NCI-H1092 treated with DMSO at 0.1 percent for 48 hours (cell line): ENCODE results near the gene ARHGAP19.

Experiments used
- DNase-seq: peaks from one replicate; lab custom pipeline; 2025; lab: John Stamatoyannopoulos, UW

The ARHGAP19 gene, protein sequence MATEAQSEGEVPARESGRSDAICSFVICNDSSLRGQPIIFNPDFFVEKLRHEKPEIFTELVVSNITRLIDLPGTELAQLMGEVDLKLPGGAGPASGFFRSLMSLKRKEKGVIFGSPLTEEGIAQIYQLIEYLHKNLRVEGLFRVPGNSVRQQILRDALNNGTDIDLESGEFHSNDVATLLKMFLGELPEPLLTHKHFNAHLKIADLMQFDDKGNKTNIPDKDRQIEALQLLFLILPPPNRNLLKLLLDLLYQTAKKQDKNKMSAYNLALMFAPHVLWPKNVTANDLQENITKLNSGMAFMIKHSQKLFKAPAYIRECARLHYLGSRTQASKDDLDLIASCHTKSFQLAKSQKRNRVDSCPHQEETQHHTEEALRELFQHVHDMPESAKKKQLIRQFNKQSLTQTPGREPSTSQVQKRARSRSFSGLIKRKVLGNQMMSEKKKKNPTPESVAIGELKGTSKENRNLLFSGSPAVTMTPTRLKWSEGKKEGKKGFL

DNA sequence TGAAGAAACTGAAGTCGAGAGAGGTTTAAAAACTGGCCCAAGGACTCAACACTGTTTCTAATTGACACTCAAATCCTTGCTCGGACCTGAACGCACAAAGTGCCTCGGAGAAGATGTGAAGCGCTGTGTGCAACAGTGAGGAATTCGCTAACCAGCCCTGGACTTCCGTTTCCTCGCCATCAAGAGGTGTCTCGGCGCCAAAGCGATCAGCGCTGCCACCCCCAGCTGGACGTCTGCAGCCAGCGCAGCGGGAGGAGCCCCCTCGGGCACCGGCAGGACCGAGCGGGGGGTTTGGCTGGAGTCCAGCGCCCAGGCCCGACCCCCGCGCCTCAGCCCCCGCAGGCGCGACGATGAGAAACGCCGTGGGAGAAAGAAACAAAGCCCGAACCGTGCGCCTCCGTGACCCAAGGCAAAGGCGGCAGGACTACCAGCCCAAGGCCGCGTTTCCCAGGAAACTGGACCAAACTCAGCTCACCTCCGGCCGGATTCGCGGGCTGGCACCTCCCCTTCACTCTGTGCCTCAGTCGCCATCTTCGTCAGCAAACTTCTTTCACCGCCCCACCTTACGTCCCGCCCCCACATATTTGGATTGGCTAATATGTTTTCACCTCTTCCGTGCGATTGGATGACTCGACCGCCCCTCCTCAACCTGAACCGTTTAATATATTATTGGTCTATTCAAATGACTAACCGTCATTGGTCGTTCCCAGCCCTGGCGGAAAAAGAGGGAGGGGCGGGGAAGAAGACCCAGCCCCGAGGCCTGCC, at the start of gene ARHGAP19:
ARHGAP19 (minus strand) TSS at position 541 of the 765 bp plus-strand sequence; CDS start at position 531, 10 bp downstream.
- peak; percentile 97 for DNase-seq

DNA sequence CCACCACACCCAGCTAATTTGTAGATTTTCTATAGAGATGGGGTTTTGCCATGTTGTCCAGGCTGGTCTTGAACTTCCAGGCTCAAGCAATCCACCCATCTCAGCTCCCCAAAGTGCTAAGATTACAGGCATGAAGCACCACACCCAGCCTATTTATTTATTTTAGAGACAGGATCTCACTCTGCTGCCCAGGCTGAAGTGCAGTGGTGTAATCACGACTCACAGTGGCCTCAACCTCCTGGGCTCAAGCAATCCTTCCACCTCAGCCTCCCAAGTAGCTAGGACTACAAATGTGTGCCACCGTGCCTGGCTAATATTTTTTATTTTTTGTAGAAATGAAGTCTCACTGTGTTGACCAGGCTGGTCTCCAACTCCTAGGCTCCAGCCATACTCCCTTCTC, 49.0 kb upstream of the ARHGAP19 start:
- DNase-seq, result no peak

GRCh38 chr10:97338041-97338440, 45.6 kb upstream of the ARHGAP19 start:
- DNase-seq, result no peak

- no peak for DNase-seq
Observed at GRCh38 chr10:97336942-97337831, 44.8 kb upstream of the ARHGAP19 start.

DNA sequence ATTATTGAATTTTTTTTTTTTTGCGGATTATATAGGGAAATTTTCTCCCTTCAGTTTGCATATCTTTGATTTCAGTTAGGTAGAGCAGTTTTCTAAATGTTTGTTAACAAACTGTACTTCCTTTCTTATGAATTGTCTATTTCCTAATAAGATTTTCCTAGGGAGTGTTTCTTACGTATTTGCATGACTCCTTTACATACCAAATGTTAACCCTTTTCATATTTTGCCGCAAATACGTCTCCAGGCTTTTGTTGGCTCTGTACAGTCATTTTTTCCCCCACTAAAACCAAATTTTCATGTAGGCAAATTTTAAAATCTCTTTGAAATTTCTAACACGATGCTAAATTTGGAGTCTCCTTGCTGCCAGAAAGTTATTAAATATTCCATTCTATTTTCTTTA, 44.0 kb upstream of the ARHGAP19 start:
- no peak for DNase-seq

DNA sequence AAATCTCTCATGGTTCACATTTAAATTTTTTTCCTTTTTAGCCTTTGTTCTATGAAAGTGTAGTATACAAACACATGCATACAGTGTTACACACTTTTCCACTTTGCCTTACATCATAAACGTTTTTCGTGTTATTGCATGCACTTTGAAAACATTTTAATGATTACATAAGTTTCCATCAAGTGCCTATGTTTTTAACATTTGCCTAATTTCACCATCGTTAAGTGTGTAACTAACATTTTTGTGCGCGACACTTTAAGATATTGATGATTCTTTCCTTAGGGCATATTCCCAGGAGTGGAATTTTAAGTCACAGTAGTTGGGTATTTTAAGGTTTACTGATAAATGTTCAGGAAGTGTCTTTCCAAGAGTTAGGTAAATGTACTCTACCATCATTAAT, 43.6 kb upstream of the ARHGAP19 start:
- DNase-seq, result no peak

GRCh38 chr10:97335188-97335619, 42.8 kb upstream of the ARHGAP19 start:
- DNase-seq, result no peak

DNA sequence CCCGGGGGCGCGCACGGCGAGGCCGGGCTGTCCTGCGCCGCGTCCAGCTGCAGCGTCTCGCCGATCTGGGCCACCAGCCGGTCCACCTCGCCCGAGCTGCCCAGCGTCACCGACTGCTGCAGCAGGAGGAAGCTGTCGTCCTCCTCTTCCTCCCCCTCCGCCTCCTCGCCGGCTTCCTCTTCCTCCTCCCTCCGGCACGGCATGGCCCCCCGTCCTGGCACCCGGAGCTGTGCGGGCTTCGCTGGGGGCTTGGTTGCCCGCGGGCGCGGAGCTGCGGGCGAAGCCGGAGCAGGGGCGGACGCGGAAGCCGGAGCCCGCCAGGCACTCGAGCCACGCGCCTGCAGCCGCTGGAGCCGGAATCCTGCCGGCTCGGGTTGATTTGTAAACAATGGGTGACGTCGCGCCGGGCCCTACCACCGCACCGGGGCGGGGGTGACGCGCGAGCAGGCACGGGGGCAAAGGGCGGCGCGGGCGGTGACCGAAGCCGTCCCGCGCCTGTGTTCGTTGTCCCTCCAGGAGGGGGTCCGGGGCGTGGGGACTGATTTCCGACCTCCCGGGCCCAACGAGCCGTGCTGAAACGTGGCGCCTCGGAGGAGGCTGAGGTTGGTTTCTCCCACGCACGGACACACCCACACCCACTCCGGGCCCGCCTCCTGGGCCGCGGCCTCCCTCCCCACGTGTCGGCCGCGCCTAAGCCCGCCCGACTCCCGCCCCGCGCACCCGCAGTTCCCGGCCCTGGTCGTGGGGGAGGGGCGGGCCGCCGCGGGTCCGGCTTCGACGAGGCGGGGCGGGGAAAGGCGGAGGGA, 42.1 kb upstream of the ARHGAP19 start, which contains the start of gene FRAT2:
FRAT2 (minus strand) TSS at position 360 of the 806 bp plus-strand sequence; CDS start at position 203, 157 bp downstream.
- peak; percentile 72 for DNase-seq

- no peak for DNase-seq
Observed at GRCh38 chr10:97333601-97334369, 41.3 kb upstream of the ARHGAP19 start.

- DNase-seq, result no peak
Observed at GRCh38 chr10:97333351-97333600, 40.8 kb upstream of the ARHGAP19 start.

DNA sequence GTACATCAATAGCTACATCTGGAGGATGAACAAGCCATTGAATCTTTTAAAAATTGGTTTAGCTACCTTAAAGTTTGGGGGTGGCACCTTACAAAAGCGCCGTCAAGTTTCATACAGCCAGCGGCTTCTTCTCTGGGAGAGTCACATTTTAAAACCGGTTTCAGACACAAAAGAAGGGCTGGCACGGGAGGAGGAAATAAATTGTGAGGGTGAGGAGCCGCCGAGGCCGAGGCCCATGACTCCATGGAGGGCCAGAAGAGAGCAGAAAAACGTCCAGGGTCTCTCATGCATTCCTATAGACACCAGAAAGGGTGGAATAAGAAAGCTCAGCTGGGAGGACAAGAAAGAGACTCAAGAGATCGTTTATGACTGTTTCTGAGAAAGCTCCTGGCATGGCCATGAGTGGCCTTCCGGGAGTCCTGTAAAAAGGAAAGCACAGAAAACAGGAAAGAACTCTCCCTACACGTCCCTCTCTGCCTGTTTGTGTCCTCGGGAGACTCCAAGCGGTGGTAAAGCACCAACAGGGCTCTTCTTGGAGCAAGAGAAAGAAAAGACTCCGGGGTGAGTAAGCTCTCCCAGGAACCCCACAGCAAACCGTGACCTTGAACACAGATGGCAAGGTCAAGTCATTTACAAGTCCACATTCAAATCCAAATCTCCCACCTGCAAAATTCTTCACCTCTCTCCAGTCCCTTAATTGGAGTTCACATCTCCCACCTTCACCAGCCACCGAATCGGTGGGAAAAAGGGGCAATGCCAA, 40.3 kb upstream of the ARHGAP19 start:
- no peak for DNase-seq

GRCh38 chr10:97331153-97331703, 38.8 kb upstream of the ARHGAP19 start:
- DNase-seq, result no peak

GRCh38 chr10:97329766-97330165, 37.3 kb upstream of the ARHGAP19 start:
- DNase-seq, result no peak

DNA sequence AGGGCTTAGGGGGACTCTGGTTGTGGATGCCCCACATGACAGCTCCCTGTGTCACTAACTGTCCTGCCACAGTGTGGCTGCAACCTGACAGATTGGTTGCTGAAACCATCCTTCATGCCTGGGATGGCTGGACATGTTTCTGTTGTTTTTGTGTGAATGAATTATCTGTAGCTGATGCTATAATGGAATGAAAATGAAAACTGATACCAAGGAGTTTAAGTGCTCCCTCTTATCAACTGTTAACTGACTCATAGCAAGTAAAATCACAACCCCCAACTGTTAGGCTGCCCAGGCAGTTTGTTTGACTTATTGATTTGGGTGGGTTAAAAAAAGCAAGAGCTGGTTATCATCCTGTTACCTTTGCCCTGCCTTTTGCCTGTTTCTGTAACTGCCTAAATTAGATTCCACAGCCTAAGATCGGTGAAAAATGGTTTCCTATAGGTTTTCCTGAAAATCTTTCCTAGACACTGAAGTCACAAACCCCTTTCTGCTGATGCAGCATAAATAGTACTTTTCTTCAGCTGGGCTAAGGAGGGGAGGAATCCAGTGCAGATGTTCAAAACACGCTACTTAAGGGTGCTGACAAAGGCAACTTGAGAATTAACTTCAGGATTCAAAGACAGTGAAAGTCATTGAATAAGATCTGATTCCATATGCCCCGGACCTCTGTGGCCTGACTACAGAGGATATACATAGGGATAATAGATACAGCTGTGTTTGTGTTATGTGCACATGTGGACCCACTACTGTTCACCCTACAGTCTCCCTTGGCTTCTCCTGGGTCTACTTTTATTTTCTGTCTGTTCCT, 36.4 kb upstream of the ARHGAP19 start:
- no peak for DNase-seq

- DNase-seq, result peak; percentile 31
Observed at GRCh38 chr10:97327348-97328294, 35.2 kb upstream of the ARHGAP19 start.

- no peak for DNase-seq
Observed at GRCh38 chr10:97325754-97326153, 33.3 kb upstream of the ARHGAP19 start.

DNA sequence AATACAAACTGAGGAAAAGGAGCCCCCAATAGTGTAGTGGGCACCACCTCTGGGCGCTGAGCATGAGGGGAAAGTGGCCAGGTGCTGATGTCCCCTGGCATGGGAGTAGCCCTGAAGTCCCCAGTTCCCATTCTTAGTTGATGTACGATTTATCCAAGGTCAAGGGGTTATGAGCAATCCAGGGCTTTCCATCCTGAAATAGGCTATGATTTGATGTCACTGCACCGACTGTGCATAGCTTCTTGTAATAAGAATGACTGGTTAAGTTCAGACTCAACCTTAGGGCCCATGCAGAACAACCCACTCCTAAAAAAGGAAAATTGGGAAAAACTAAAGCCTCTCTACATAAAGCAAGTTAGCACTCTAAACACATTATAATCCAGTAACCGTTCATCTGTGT, 31.1 kb upstream of the ARHGAP19 start:
- no peak for DNase-seq
